Activated naive CD4-positive, alpha-beta T cell treated with anti-CD3 and anti-CD28 coated beads for 36 hours (primary cell): Measurements from ENCODE around the gene ITM2B. TPM values are rescaled to one million over a fixed set of nuclear protein-coding genes. Genes with fewer than 3 reads are reported as not detected.

Source experiments
- CTCF ChIA-PET: fragments of 350-600 bp; sonication (Branson Sonifier 250); formaldehyde crosslinking; loops from one replicate; lab custom pipeline; 2021; ENCODE audit warnings: antibody characterized with exemption; lab: Charles Lee
- DNase-seq: peaks from one replicate; pipeline ENCODE4 v3.0.0-alpha.2; 2020
- H3K27ac Mint-ChIP-seq: one replicate; pipeline ENCODE4 v1.8.0; 2021; ENCODE audit warnings: mild to moderate bottlenecking, mixed read lengths
- H3K27me3 Mint-ChIP-seq: one replicate; pipeline ENCODE4 v1.8.0; 2021; ENCODE audit warnings: low read depth, mixed read lengths
- H3K36me3 Mint-ChIP-seq: one replicate; pipeline ENCODE4 v1.8.0; 2021; ENCODE audit warnings: low read depth, mixed read lengths
- H3K4me1 Mint-ChIP-seq: one replicate; pipeline ENCODE4 v1.8.0; 2021; ENCODE audit warnings: low read depth, mixed read lengths
- H3K4me3 Mint-ChIP-seq: one replicate; pipeline ENCODE4 v1.8.0; 2021; ENCODE audit warnings: mild to moderate bottlenecking, moderate library complexity, mixed read lengths
- H3K9me3 Mint-ChIP-seq: one replicate; pipeline ENCODE4 v1.8.0; 2021; ENCODE audit warnings: mixed read lengths
- intact Hi-C: fragments of 100-400 bp; cut with micrococcal nuclease; formaldehyde crosslinking; loops from one replicate; pipeline ENCODE4 v1.15.1; 2023
- total RNA-seq, 2 experiments: library from RNA; stranded (reverse); gene quantifications; one replicate each; pipeline ENCODE4 v1.2.3, GENCODE V29; 2021

The ITM2B gene
- total RNA-seq, 2 experiments from 2014 or later: 110 to 112 TPM

DNA sequence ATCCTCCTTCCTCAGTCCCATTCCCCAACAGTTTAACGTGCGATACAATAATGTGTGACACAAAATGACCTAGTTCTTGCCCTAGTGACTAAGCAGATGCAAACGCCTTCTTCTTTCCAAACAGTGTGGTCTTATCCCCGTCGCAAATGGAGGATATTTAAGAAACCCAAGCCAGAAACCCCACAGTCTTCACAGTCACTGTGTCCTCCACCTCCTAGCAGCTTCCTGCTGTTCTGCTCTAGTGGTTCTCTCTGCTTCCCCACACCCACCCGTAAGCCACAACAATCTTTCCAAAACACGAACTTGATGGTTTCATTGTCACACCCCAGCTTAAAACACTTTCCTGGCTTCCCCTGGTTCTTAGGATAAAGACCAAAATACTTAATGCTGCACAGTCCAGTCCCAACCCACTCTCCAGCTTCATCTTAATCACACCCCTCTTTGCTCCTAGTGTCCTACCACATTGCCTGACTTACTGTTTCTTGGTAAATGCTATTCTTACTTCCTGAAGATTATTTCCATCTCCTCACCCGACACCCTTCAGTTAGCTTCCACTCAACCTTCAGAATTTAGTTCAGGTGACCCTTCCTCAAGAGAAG lies 32.3 kb downstream of the ITM2B start:
- DNase-seq: peak; percentile 34
- Mint-ChIP-seq H3K27ac (peak overlapping the region; percentile 7), H3K4me1 (peaks cover 48% of the 10 kb centered on the region), H3K4me3 (no peak overlapping the region), H3K36me3 (peaks cover 27% of the 10 kb centered on the region), H3K27me3 (no peaks in the 10 kb centered on the region), H3K9me3 (no peaks in the 10 kb centered on the region)
- CTCF ChIA-PET: interaction anchor here (0.8 to 1.1 kb wide), 2 partner anchors 22 to 138 kb away, joined by 3 read pairs; no protein-coding TSS in a partner anchor
- intact Hi-C loops: no loop called here

GRCh38 chr13:48266150-48266549 lies 33.1 kb downstream of the ITM2B start:
- intact Hi-C loops: loop anchor here (1.0 kb wide), 1 partner anchor 17 kb away; no protein-coding TSS in a partner anchor
- CTCF ChIA-PET: interaction anchor here (1.1 kb wide), 1 partner anchor 13 kb away, joined by 3 read pairs; no protein-coding TSS in a partner anchor
- Mint-ChIP-seq H3K36me3 (peaks cover 23% of the 10 kb centered on the region), H3K4me3 (no peak overlapping the region), H3K27me3 (no peaks in the 10 kb centered on the region), H3K4me1 (peaks cover 43% of the 10 kb centered on the region), H3K9me3 (no peaks in the 10 kb centered on the region), H3K27ac (peak overlapping the region; percentile 24)
- no peak for DNase-seq

DNA sequence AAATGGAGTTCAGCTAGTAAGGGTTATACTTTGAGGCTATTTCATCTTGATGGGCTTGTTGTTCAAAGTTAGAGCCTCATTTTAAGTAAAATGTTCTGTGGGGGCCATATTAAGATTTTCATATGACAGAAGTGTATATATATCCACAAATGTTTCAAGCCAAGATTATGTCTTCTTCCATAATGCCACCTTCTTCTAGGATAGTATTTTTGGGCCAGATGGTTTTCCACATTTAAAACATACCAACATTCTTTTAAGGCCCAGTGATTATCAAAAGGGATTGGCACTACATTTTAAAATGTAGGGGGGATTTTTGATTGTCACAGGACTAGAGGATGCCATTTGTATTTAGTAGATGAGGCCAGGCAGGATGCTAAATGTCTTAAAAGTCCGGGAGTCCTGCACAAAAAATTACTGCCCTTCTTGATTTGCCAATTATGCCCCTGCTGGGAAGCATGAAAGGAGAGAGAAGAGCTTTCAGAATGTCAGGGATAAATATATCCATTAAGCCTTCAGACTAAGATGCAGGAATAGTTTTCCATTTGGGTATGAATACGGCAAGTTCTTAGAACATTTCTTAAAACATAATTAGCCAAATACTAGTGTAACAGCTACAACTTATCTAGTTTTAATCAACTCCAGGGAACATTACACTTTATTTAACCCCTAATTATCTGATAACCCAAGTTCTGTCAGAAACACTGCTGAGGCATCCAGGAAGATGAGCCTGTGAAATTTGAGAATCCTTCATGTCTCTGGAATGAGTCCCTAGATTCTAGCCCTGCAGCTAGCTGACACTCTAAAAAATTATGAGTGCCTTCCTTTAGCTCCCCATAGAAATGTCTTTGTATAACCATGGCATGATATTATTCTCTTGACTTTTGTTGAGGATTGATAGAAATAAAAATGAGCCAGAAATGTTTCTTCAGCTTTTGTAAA lies 34.0 kb downstream of the ITM2B start:
- no peak for DNase-seq
- CTCF ChIA-PET: interaction anchor here (0.6 to 1.1 kb wide), 2 partner anchors 12 to 1449 kb away, joined by 3 read pairs; no protein-coding TSS in a partner anchor
- Mint-ChIP-seq H3K27me3 (no peaks in the 10 kb centered on the region), H3K27ac (no peak overlapping the region), H3K4me3 (no peak overlapping the region), H3K4me1 (peaks cover 42% of the 10 kb centered on the region), H3K9me3 (no peaks in the 10 kb centered on the region), H3K36me3 (peaks cover 21% of the 10 kb centered on the region)
- intact Hi-C loops: loop anchor here (1.0 kb wide), 1 partner anchor 18 kb away; no protein-coding TSS in a partner anchor

- H3K9me3 Mint-ChIP-seq: no peaks in the 10 kb centered on the region
- DNase-seq: no peak
- no peak overlapping the region for H3K27ac Mint-ChIP-seq
- CTCF ChIA-PET: no interaction called here
- no peak overlapping the region for H3K4me3 Mint-ChIP-seq
- H3K36me3 Mint-ChIP-seq: peaks cover 11% of the 10 kb centered on the region
- H3K27me3 Mint-ChIP-seq: no peaks in the 10 kb centered on the region
- peaks cover 37% of the 10 kb centered on the region for H3K4me1 Mint-ChIP-seq
- intact Hi-C loops: no loop called here
Observed at GRCh38 chr13:48268019-48268418, 35.0 kb downstream of the ITM2B start.

GRCh38 chr13:48273346-48273745 lies 40.3 kb downstream of the ITM2B start:
- Mint-ChIP-seq H3K4me1 (peaks cover 12% of the 10 kb centered on the region), H3K36me3 (no peaks in the 10 kb centered on the region), H3K4me3 (no peak overlapping the region), H3K27ac (no peak overlapping the region), H3K27me3 (no peaks in the 10 kb centered on the region), H3K9me3 (no peaks in the 10 kb centered on the region)
- intact Hi-C loops: no loop called here
- CTCF ChIA-PET: no interaction called here
- no peak for DNase-seq

DNA sequence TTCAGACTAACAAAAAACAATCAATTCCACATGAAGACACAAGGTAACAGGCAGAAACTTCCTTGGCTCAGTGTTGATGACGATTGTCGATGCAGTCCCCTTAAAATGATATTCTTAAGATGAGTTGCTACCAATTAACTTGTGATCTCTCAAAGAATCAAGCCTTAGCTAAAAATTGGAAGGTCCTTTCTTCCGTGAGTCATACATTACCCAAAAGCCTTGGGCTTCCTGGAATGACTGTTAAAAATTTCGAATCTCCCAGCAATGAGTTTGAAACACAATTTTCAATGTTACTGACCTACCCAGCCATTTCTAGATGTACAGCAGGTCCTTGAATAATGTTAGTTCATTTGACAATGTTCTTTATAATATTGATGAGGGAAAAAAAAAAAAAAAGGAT lies 42.5 kb downstream of the ITM2B start:
- no peak overlapping the region for H3K4me3 Mint-ChIP-seq
- no peak overlapping the region for H3K27ac Mint-ChIP-seq
- no peaks in the 10 kb centered on the region for H3K9me3 Mint-ChIP-seq
- peaks cover 12% of the 10 kb centered on the region for H3K4me1 Mint-ChIP-seq
- no peaks in the 10 kb centered on the region for H3K36me3 Mint-ChIP-seq
- no peaks in the 10 kb centered on the region for H3K27me3 Mint-ChIP-seq
- DNase-seq: no peak
- intact Hi-C loops: no loop called here
- CTCF ChIA-PET: no interaction called here

GRCh38 chr13:48278806-48279205 lies 45.8 kb downstream of the ITM2B start:
- H3K4me1 Mint-ChIP-seq: peaks cover 7% of the 10 kb centered on the region
- no peak overlapping the region for H3K27ac Mint-ChIP-seq
- no peaks in the 10 kb centered on the region for H3K9me3 Mint-ChIP-seq
- H3K4me3 Mint-ChIP-seq: no peak overlapping the region
- intact Hi-C loops: no loop called here
- no peaks in the 10 kb centered on the region for H3K27me3 Mint-ChIP-seq
- no peaks in the 10 kb centered on the region for H3K36me3 Mint-ChIP-seq
- CTCF ChIA-PET: interaction anchor here (0.6 to 1.0 kb wide), 2 partner anchors 12 to 180 kb away, joined by 3 read pairs; no protein-coding TSS in a partner anchor
- DNase-seq: no peak

DNA sequence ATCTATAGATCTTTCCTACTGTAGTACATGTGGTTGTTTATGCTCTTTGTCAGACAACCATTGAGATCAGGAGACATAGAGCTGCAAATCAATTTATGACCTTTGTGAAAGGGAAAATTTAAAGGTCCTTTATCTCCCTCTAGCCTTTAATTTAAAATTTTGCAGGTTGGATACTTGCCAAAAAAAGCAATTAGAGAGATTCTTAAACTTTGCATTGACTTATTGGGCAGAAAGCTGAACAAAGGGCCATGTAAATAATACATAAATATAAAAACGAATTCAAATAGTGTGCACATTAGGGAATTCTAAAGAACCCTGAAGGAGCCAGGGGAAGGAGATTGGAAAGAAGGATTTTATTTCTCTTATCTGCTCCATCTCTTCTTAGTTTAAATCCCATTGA lies 48.5 kb downstream of the ITM2B start:
- H3K27ac Mint-ChIP-seq: no peak overlapping the region
- H3K36me3 Mint-ChIP-seq: no peaks in the 10 kb centered on the region
- CTCF ChIA-PET: interaction anchor here (0.8 kb wide), 1 partner anchor 20 kb away, joined by 3 read pairs; no protein-coding TSS in a partner anchor
- no peak overlapping the region for H3K4me3 Mint-ChIP-seq
- H3K4me1 Mint-ChIP-seq: no peaks in the 10 kb centered on the region
- no peaks in the 10 kb centered on the region for H3K9me3 Mint-ChIP-seq
- no peaks in the 10 kb centered on the region for H3K27me3 Mint-ChIP-seq
- intact Hi-C loops: no loop called here
- DNase-seq: no peak

DNA sequence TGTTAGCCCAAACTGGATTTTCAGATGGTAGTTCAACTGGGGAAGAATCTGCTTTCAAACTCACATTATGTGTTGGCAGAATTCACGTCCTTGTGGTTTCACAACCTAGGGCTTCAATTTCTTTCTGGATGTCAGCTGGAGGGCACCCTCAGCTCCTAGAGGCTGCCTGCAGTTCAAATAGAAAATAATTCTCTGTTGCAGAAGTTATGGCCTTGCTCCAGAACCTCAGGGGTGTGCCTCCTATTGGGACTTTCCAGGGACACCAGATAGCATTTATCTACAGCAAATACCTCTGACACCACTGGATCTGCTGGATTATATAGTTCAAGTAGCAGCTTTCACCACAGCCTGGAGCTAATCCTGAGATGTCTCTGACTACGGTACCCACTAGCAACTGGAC lies 58.7 kb downstream of the ITM2B start:
- CTCF ChIA-PET: interaction anchor here (0.6 kb wide), 1 partner anchor 177 kb away, joined by 3 read pairs; no protein-coding TSS in a partner anchor
- intact Hi-C loops: no loop called here
- Mint-ChIP-seq H3K27ac (no peak overlapping the region), H3K9me3 (no peaks in the 10 kb centered on the region), H3K27me3 (peaks cover 2% of the 10 kb centered on the region), H3K36me3 (no peaks in the 10 kb centered on the region), H3K4me1 (no peaks in the 10 kb centered on the region), H3K4me3 (no peak overlapping the region)
- DNase-seq: no peak

DNA sequence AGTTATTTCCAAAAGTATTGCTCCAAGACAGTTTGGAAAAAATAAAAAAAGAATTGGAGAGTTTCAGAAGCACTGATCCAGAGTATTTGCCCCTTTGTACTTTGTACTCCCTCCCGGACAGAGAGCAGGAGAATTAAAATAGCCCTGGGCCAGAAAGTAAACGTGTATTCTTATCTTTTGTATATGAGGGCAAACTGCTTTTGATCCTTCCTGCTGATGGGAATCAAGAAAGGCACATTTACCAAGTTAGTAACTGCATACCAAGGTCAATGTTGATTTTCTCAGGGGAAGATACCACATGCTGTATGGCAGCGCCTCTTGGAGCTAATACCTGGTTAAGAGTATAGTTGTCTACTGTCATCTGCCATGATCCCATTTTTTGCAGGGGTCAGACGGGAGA lies 59.6 kb downstream of the ITM2B start:
- no peaks in the 10 kb centered on the region for H3K9me3 Mint-ChIP-seq
- DNase-seq: no peak
- intact Hi-C loops: no loop called here
- H3K4me3 Mint-ChIP-seq: no peak overlapping the region
- H3K27me3 Mint-ChIP-seq: peaks cover 2% of the 10 kb centered on the region
- no peak overlapping the region for H3K27ac Mint-ChIP-seq
- no peaks in the 10 kb centered on the region for H3K36me3 Mint-ChIP-seq
- no peaks in the 10 kb centered on the region for H3K4me1 Mint-ChIP-seq
- CTCF ChIA-PET: no interaction called here

GRCh38 chr13:48294653-48295052 lies 61.6 kb downstream of the ITM2B start:
- CTCF ChIA-PET: no interaction called here
- H3K4me3 Mint-ChIP-seq: no peak overlapping the region

GRCh38 chr13:48295271-48295670 lies 62.3 kb downstream of the ITM2B start:
- no peak for DNase-seq
- H3K36me3 Mint-ChIP-seq: no peaks in the 10 kb centered on the region
- no peak overlapping the region for H3K4me3 Mint-ChIP-seq
- intact Hi-C loops: no loop called here
- H3K27ac Mint-ChIP-seq: no peak overlapping the region
- peaks cover under 1% of the 10 kb centered on the region for H3K27me3 Mint-ChIP-seq
- H3K4me1 Mint-ChIP-seq: no peaks in the 10 kb centered on the region
- H3K9me3 Mint-ChIP-seq: no peaks in the 10 kb centered on the region
- CTCF ChIA-PET: no interaction called here

More at GRCh38 chr13:48294653-48295052, 61.6 kb downstream of the ITM2B start:
- DNase-seq: no peak
- intact Hi-C loops: no loop called here
- Mint-ChIP-seq H3K27ac (no peak overlapping the region), H3K9me3 (no peaks in the 10 kb centered on the region), H3K4me1 (no peaks in the 10 kb centered on the region), H3K36me3 (no peaks in the 10 kb centered on the region), H3K27me3 (peaks cover 2% of the 10 kb centered on the region)
